GM23338 (cell line): ENCODE data around the gene GTF3C5. TPM values are rescaled to one million over a fixed set of nuclear protein-coding genes. Genes with fewer than 3 reads are reported as not detected.

Source experiments
- ATAC-seq: fragments of 200-7000 bp; cut with Tn5 transposase; 3 replicates; pipeline ENCODE4 v1.9.1; 2020
- DNase-seq: peaks from one replicate; pipeline ENCODE4 v3.0.0-alpha.2; 2015; ENCODE audit warnings: low spot score
- H2AFZ ChIP-seq: fragments of 200-600 bp; sonication (generic); 2 replicates; pipeline ENCODE4 v1.8.0; 2016; ENCODE audit warnings: antibody characterized with exemption, mild to moderate bottlenecking, moderate library complexity
- H3F3A ChIP-seq: fragments of 200-600 bp; sonication (generic); replicated peaks from 2 replicates; pipeline ENCODE4 v1.8.0; 2017; ENCODE audit warnings: antibody characterized with exemption, mixed run types, low read depth
- H3K27ac ChIP-seq: fragments of 200-600 bp; sonication (generic); 2 replicates; pipeline ENCODE4 v1.6.1; 2016; ENCODE audit warnings: low read depth
- H3K27me3 ChIP-seq: fragments of 200-600 bp; sonication (generic); 2 replicates; pipeline ENCODE4 v1.8.0; 2016; ENCODE audit warnings: mild to moderate bottlenecking, mixed run types, moderate library complexity; ENCODE audit not compliant: insufficient read depth
- H3K36me3 ChIP-seq: fragments of 200-600 bp; sonication (generic); 2 replicates; pipeline ENCODE4 v1.8.0; 2016; ENCODE audit warnings: mild to moderate bottlenecking; ENCODE audit not compliant: insufficient read depth
- H3K4me1 ChIP-seq: fragments of 200-600 bp; sonication (generic); 2 replicates; pipeline ENCODE4 v1.8.0; 2016; ENCODE audit warnings: mild to moderate bottlenecking, moderate library complexity; ENCODE audit not compliant: insufficient read depth
- H3K4me2 ChIP-seq: fragments of 200-600 bp; sonication (generic); 2 replicates; pipeline ENCODE4 v1.7.1; 2017; ENCODE audit warnings: mixed run types
- H3K4me3 ChIP-seq: fragments of 200-600 bp; sonication (generic); 2 replicates; pipeline ENCODE4 v1.6.1; 2016; ENCODE audit warnings: mixed run types
- H3K79me2 ChIP-seq: fragments of 200-600 bp; sonication (generic); replicated peaks from 2 replicates; pipeline ENCODE4 v1.8.0; 2017; ENCODE audit warnings: mild to moderate bottlenecking; ENCODE audit not compliant: insufficient read depth
- H3K9me2 ChIP-seq: fragments of 200-600 bp; sonication (generic); 2 replicates; pipeline ENCODE4 v1.8.0; 2017; ENCODE audit not compliant: insufficient read depth
- H4K20me1 ChIP-seq: fragments of 200-600 bp; sonication (generic); replicated peaks from 2 replicates; pipeline ENCODE4 v1.8.0; 2017; ENCODE audit warnings: mild to moderate bottlenecking; ENCODE audit not compliant: insufficient read depth
- H3K27ac Mint-ChIP-seq: 2 replicates; pipeline ENCODE4 v1.8.0; 2020; ENCODE audit warnings: inconsistent platforms, mild to moderate bottlenecking, moderate library complexity, mixed read lengths
- H3K27me3 Mint-ChIP-seq: 3 replicates; pipeline ENCODE4 v1.8.0; 2022; ENCODE audit warnings: low read depth, mild to moderate bottlenecking, moderate library complexity, mixed read lengths, inconsistent platforms; ENCODE audit not compliant: insufficient read depth, poor library complexity
- H3K36me3 Mint-ChIP-seq: 3 replicates; pipeline ENCODE4 v1.8.0; 2021; ENCODE audit warnings: low read depth, mild to moderate bottlenecking, inconsistent platforms, moderate library complexity, mixed read lengths
- H3K4me1 Mint-ChIP-seq: 3 replicates; pipeline ENCODE4 v1.8.0; 2020; ENCODE audit warnings: mild to moderate bottlenecking, inconsistent platforms, mixed read lengths
- H3K4me3 Mint-ChIP-seq: 3 replicates; pipeline ENCODE4 v1.8.0; 2021; ENCODE audit warnings: moderate library complexity, mild to moderate bottlenecking, inconsistent platforms, mixed read lengths
- H3K9me3 Mint-ChIP-seq: 3 replicates; pipeline ENCODE4 v1.8.0; 2020; ENCODE audit warnings: moderate library complexity, mild to moderate bottlenecking, inconsistent platforms, mixed read lengths
- CTCF ChIP-seq, 2 experiments: fragments of 200-600 bp in 1 of 2; sonication (generic) in 1 of 2; conservative IDR thresholded peaks; 2 replicates each; pipeline versions ENCODE4 v1.5.1 to v1.6.1; 2016 to 2017; ENCODE audit warnings: antibody characterized with exemption in 2 of 2, low read depth in 2 of 2, mild to moderate bottlenecking in 2 of 2, moderate library complexity in 1 of 2
- EZH2 ChIP-seq: fragments of 200-600 bp; sonication (generic); IDR thresholded peaks from one replicate; pipeline ENCODE4 v1.8.0; 2017; ENCODE audit warnings: antibody characterized with exemption, mild to moderate bottlenecking, low read depth; ENCODE audit not compliant: unreplicated experiment
- EZH2phosphoT487 ChIP-seq: fragments of 200-600 bp; sonication (generic); IDR thresholded peaks from one replicate; pipeline ENCODE4 v1.8.1; 2018; ENCODE audit warnings: antibody characterized with exemption; ENCODE audit not compliant: unreplicated experiment
- JUNB ChIP-seq: IDR thresholded peaks from one replicate; pipeline ENCODE4 v1.6.1; 2016; ENCODE audit warnings: antibody characterized with exemption; ENCODE audit not compliant: unreplicated experiment
- POLR2AphosphoS5 ChIP-seq: IDR thresholded peaks from 2 replicates; pipeline ENCODE4 v1.6.1; 2016; ENCODE audit warnings: antibody characterized with exemption, low read depth
- REST ChIP-seq: IDR thresholded peaks from one replicate; pipeline ENCODE4 v1.6.1; 2018; ENCODE audit warnings: antibody characterized with exemption; ENCODE audit not compliant: unreplicated experiment
- STAT1 ChIP-seq: IDR thresholded peaks from one replicate; pipeline ENCODE4 v1.6.1; 2016; ENCODE audit warnings: antibody characterized with exemption; ENCODE audit not compliant: unreplicated experiment
- ZNF114 ChIP-seq: fragments of 250-450 bp; sonication (Bioruptor Pico); IDR thresholded peaks from 2 replicates; pipeline ENCODE4 v1.5.0; 2020; ENCODE audit warnings: mild to moderate bottlenecking, moderate library complexity
- ZNF331 ChIP-seq: fragments of 250-450 bp; sonication (Bioruptor Pico); IDR thresholded peaks from 2 replicates; pipeline ENCODE4 v1.5.0; 2020; ENCODE audit warnings: low read depth, mild to moderate bottlenecking, moderate library complexity
- polyA plus RNA-seq: library from polyadenylated mRNA; unstranded; fragments of >200 nt; fragmentation: Nextera tagmentation; extraction: Ambion mirVana; gene quantifications from 2 replicates; pipeline ENCODE4 v1.2.1, GENCODE V29; 2016
- total RNA-seq: library from RNA; depleted of rRNA; stranded (reverse); fragments of >200 nt; shearing (Covaris generic); gene quantifications from 2 replicates; pipeline ENCODE4 v1.2.3, GENCODE V29; 2014

The GTF3C5 gene
- total and polyA plus RNA-seq, 2 experiments from 2014 or later = 46.0 to 78.8 TPM

GRCh38 chr9:133103987-133104505 lies 73.2 kb downstream of the GTF3C5 start (continued):
- TF ChIP-seq REST (no peak), CTCF (conservative IDR thresholded peaks at IDR 0.05; ENCODE audit: low read depth in 2 of 2) (no peak), EZH2 (no peak), POLR2AphosphoS5 (no peak), ZNF114 (CRISPR knock-in tag) (no peak), STAT1 (no peak), ZNF331 (CRISPR knock-in tag) (no peak)

- H3K4me1 Mint-ChIP-seq = peaks cover 2% of the 10 kb centered on the region
- Histone ChIP-seq H3K4me1 (no peaks in the 10 kb centered on the region), H3F3A (no peaks in the 10 kb centered on the region), H3K36me3 (no peaks in the 10 kb centered on the region), H4K20me1 (no peaks in the 10 kb centered on the region), H2AFZ (no peak overlapping the region), H3K4me3 (no peak overlapping the region), H3K4me2 (no peak overlapping the region), H3K79me2 (no peaks in the 10 kb centered on the region), H3K27me3 (no peaks in the 10 kb centered on the region), H3K27ac (no peak overlapping the region), H3K9me2 (no peaks in the 10 kb centered on the region)
- H3K36me3 Mint-ChIP-seq = peaks cover 18% of the 10 kb centered on the region
- H3K27ac Mint-ChIP-seq = no peak overlapping the region
- DNase-seq = no peak
- no peak overlapping the region for H3K4me3 Mint-ChIP-seq
- no peak for ATAC-seq
- H3K27me3 Mint-ChIP-seq = peaks cover 5% of the 10 kb centered on the region
- no peaks in the 10 kb centered on the region; the same call in 2 of the 3 replicates for H3K9me3 Mint-ChIP-seq
- TF ChIP-seq ZNF331 (CRISPR knock-in tag) (no peak), ZNF114 (CRISPR knock-in tag) (no peak), REST (no peak), EZH2 (no peak), POLR2AphosphoS5 (no peak), EZH2phosphoT487 (no peak), JUNB (no peak), STAT1 (no peak)
Measured at GRCh38 chr9:133104718-133105460, 74.1 kb downstream of the GTF3C5 start.
